ENCODE results near the gene ABHD6.

DNA sequence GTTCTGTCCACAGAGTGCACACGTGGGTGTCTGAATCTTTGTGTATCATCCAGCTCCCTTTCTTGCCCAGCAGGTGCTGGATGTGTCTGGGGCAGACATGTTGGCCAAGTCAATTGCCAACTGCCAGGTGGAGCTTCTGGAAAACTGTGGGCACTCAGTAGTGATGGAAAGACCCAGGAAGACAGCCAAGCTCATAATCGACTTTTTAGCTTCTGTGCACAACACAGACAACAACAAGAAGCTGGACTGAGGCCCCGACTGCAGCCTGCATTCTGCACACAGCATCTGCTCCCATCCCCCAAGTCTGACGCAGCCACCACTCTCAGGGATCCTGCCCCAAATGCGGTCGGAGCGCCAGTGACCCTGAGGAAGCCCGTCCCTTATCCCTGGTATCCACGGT is 55.9 kb downstream of the ABHD6 start:
- TF ChIP-seq ELF4 (IDR thresholded peaks at IDR 0.05): no peak
- TF ChIP-seq FOXM1 (IDR thresholded peaks at IDR 0.05; ENCODE audit: borderline replicate concordance): no peak
- TF ChIP-seq FOXK2 (IDR thresholded peaks at IDR 0.05): no peak
- no peak for TF ChIP-seq SP1 (IDR thresholded peaks at IDR 0.05)
- no peak for TF ChIP-seq BHLHE40 (IDR thresholded peaks at IDR 0.05; ENCODE audit: borderline replicate concordance)
- no peak for TF ChIP-seq ZNF384 (IDR thresholded peaks at IDR 0.05)
- no peak for TF ChIP-seq NFRKB (IDR thresholded peaks at IDR 0.05)
- TF ChIP-seq FOXA1 (IDR thresholded peaks at IDR 0.05): no peak
- TF ChIP-seq CTBP1 (IDR thresholded peaks at IDR 0.05; ENCODE audit: borderline replicate concordance): no peak
- TF ChIP-seq, protein P1, sequence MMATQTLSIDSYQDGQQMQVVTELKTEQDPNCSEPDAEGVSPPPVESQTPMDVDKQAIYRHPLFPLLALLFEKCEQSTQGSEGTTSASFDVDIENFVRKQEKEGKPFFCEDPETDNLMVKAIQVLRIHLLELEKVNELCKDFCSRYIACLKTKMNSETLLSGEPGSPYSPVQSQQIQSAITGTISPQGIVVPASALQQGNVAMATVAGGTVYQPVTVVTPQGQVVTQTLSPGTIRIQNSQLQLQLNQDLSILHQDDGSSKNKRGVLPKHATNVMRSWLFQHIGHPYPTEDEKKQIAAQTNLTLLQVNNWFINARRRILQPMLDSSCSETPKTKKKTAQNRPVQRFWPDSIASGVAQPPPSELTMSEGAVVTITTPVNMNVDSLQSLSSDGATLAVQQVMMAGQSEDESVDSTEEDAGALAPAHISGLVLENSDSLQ (IDR thresholded peaks at IDR 0.05): no peak
- TF ChIP-seq LEF1 (IDR thresholded peaks at IDR 0.05; ENCODE audit: borderline replicate concordance): no peak
- no peak for TF ChIP-seq HDGF (IDR thresholded peaks at IDR 0.05; ENCODE audit: borderline replicate concordance)
